ENCODE results near the gene SNX15.

The SNX15 gene

GRCh38 chr11:65071907-65072630 is 44.8 kb downstream of the SNX15 start:
- no peak overlapping the region for H3K4me3 ChIP-seq (ENCODE audit: low read length)
- DNase-seq (ENCODE audit: low read depth, low spot score) = no peak

GRCh38 chr11:65072631-65072966 is 45.4 kb downstream of the SNX15 start:
- DNase-seq (ENCODE audit: low read depth, low spot score) = no peak
- H3K4me3 ChIP-seq (ENCODE audit: low read length) = no peak overlapping the region

GRCh38 chr11:65077451-65077850 is 50.2 kb downstream of the SNX15 start:
- no peak overlapping the region for H3K4me3 ChIP-seq (ENCODE audit: low read length)
- no peak for DNase-seq (ENCODE audit: low read depth, low spot score)

DNA sequence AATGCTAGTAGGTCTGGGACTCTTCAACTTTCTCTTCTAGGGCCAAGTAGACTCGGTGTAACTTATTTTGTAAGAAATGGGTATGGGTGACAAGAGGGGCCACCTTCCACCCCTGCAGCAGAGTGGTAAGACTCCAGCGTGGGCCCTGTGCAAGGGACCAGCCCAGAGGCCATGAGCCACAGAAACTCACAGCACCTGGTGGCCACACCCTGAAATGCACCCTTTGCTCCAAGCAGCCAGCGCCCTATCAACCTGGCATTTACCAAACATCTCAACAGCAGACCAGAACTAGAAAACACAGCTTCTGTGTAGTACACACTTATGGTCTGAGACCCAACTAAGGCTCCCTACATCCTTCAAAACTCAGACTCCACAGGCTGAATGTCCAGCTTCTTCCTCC is 50.9 kb downstream of the SNX15 start:
- DNase-seq (ENCODE audit: low read depth, low spot score) = peak; percentile 56
- no peak overlapping the region for H3K4me3 ChIP-seq (ENCODE audit: low read length)

GRCh38 chr11:65078786-65079342 is 51.6 kb downstream of the SNX15 start:
- no peak overlapping the region for H3K4me3 ChIP-seq (ENCODE audit: low read length)
- no peak for DNase-seq (ENCODE audit: low read depth, low spot score)

DNA sequence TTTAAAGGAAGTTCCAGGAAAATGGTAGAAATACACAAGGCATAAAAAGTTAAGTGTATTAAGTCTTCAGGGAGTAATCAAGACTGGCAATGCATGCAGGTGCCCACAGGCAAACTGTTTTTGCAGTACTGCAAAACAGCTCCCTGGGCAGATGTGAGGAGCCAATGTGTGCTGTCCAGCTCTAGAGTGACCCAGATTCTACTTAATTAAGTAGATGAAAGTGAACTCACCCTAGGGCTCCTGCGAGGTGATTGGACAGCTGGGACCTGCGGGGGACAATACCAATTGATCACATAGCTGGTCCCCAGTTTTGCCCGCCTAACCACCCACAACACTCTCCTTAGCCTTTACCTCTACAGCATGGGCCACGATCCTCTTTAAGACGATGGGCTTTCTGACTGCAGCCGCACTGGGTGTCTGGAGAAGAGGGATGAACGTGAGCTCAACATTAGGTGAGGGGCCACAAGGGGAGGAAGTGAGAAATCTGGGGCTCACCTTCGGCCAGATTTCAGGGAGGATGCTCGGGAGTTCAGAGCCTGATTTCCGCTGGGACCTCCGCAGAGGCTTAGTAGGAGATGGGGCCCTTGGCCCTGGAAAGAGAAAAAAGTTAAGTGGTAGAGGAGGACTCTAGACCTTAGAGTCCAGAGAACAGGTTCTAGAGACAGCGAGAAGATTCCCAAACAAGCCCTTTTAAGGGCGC is 56.0 kb downstream of the SNX15 start:
- peak overlapping the region; percentile 99 for H3K4me3 ChIP-seq (ENCODE audit: low read length)
- no peak for DNase-seq (ENCODE audit: low read depth, low spot score)

DNA sequence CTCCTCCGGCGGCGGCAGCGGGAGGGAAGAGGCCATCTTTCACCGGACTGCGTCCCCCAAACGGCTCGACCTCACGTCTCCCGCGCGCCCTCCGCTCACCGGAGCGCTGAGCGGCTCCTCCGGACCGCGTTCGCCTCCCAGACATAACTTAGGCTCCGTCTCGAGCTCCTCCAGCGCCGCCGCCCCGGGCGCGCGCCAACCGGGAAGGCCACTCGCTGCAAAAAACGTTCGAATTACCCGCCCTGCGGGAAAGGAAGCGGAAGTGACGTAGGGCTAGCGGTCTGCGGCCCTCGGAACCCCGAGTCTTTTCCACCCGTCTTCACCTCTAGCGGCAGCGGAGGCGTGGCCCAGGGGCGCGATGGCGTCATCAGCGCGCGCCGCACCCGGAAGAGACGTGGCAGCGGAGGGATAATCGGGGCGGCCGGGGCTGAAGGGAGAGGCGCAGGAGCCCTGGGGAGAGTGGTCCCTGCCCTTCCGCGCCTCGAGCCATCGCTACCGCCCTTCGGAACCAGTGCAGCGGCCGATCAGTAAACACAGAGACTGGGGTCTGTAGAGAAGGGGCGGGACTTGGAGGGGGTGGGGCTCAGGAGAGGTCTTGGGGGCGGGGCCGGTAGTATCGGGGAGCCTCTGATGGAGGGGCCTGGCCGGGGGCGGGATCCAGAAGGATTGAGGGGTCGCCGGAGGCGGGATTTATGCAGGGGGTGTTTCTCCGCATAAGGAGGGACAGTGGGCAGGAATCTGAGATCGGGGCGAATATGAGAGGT is 56.8 kb downstream of the SNX15 start, which contains the start of the genes CDCA5 and ZFPL1:
Gene CDCA5 (minus strand): TSS at position 207 of the 764 bp plus-strand sequence. CDS start 62 bp downstream, at position 145.
Gene ZFPL1 (plus strand): TSS at position 389 of the 764 bp plus-strand sequence. CDS start 477 bp downstream, outside the sequence.
- H3K4me3 ChIP-seq (ENCODE audit: low read length) = peak within 1 kb of the TSS; percentile 99
- DNase-seq (ENCODE audit: low read depth, low spot score) = peak; percentile 94

- H3K4me3 ChIP-seq (ENCODE audit: low read length) = peak overlapping the region; percentile 99
- DNase-seq (ENCODE audit: low read depth, low spot score) = no peak
Observed at GRCh38 chr11:65084598-65085375, 57.5 kb downstream of the SNX15 start.

- no peak for DNase-seq (ENCODE audit: low read depth, low spot score)
- no peak overlapping the region for H3K4me3 ChIP-seq (ENCODE audit: low read length)
Observed at GRCh38 chr11:65085446-65085845, 58.2 kb downstream of the SNX15 start.

GRCh38 chr11:65086809-65087208 is 59.6 kb downstream of the SNX15 start:
- no peak overlapping the region for H3K4me3 ChIP-seq (ENCODE audit: low read length)
- no peak for DNase-seq (ENCODE audit: low read depth, low spot score)

GRCh38 chr11:65087216-65087615 is 60.0 kb downstream of the SNX15 start:
- no peak overlapping the region for H3K4me3 ChIP-seq (ENCODE audit: low read length)
- DNase-seq (ENCODE audit: low read depth, low spot score) = no peak

- no peak overlapping the region for H3K4me3 ChIP-seq (ENCODE audit: low read length)
- no peak for DNase-seq (ENCODE audit: low read depth, low spot score)
Observed at GRCh38 chr11:65087827-65088226, 60.6 kb downstream of the SNX15 start.

DNA sequence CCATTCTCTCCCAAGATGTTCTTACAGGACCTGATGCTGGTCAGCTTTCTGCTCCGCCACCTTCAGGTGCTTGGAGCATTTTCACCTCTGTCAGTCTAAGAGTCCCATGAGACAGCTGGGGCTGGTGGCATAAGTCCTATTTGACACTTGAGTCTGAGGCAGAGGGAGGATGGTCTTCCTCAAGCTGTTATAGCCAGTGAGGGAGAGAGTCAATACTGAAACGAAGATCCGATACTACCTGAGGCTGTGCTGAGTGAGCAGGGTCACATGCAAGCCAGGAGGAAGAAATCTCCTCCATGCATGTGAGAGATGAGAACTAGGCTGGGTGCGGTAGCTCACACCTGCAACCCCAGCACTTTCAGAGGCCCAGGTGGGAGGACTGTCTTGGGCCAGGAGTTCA is 62.4 kb downstream of the SNX15 start:
- no peak for DNase-seq (ENCODE audit: low read depth, low spot score)

More for the DNA sequence above, 62.4 kb downstream of the SNX15 start:
- H3K4me3 ChIP-seq (ENCODE audit: low read length) = no peak overlapping the region

All from Jurkat, Clone E6-1 (cell line).